ENCODE measurements around the gene CPEB1.

GRCh38 chr15:82663186-82663600 is 16.0 kb upstream of the CPEB1 start:
- TF ChIP-seq, protein P1, sequence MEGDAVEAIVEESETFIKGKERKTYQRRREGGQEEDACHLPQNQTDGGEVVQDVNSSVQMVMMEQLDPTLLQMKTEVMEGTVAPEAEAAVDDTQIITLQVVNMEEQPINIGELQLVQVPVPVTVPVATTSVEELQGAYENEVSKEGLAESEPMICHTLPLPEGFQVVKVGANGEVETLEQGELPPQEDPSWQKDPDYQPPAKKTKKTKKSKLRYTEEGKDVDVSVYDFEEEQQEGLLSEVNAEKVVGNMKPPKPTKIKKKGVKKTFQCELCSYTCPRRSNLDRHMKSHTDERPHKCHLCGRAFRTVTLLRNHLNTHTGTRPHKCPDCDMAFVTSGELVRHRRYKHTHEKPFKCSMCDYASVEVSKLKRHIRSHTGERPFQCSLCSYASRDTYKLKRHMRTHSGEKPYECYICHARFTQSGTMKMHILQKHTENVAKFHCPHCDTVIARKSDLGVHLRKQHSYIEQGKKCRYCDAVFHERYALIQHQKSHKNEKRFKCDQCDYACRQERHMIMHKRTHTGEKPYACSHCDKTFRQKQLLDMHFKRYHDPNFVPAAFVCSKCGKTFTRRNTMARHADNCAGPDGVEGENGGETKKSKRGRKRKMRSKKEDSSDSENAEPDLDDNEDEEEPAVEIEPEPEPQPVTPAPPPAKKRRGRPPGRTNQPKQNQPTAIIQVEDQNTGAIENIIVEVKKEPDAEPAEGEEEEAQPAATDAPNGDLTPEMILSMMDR (IDR thresholded peaks at IDR 0.05): no peak
- TF ChIP-seq EZH2 (IDR thresholded peaks at IDR 0.05; ENCODE audit: borderline replicate concordance, insufficient read depth, low read depth, low read length, poor library complexity, severe bottlenecking): no peak

All from B cell (primary cell).